HEK293 (cell line): ENCODE data around the gene HHAT.

Experiments
- CTCF ChIA-PET: fragments of 350-600 bp; formaldehyde crosslinking; extraction: SDS; loops from one replicate; lab custom pipeline; 2021; ENCODE audit warnings: antibody characterized with exemption; lab: Yijun Ruan, JAX
- POLR2A ChIA-PET: fragments of 300-600 bp; formaldehyde crosslinking; extraction: SDS; loops from one replicate; lab custom pipeline; 2020; ENCODE audit warnings: antibody characterized with exemption, inconsistent platforms; lab: Yijun Ruan, JAX
- H3K27ac ChIP-seq: fragments of 200-500 bp; sonication (Bioruptor generic); 2 replicates; pipeline ENCODE4 v1.5.1; 2014; ENCODE audit warnings: low read depth, low read length, control low read depth, inconsistent platforms; ENCODE audit errors: extremely low read depth
- H3K36me3 ChIP-seq, 2 experiments: fragments of 200-500 bp in 1 of 2; sonication (Bioruptor generic) in 1 of 2; 1 replicate in 1 of 2; 2 replicates in 1 of 2; pipeline ENCODE4 v1.5.1; 2014 to 2017; ENCODE audit warnings: inconsistent platforms in 2 of 2, low read length in 2 of 2; ENCODE audit not compliant: control insufficient read depth in 2 of 2, insufficient read depth in 1 of 2
- H3K4me1 ChIP-seq: fragments of 200-500 bp; sonication (Bioruptor generic); 2 replicates; pipeline ENCODE4 v1.5.1; 2014; ENCODE audit warnings: mild to moderate bottlenecking, low read length, inconsistent platforms; ENCODE audit not compliant: control insufficient read depth, insufficient read depth
- H3K4me3 ChIP-seq: 2 replicates; pipeline ENCODE4 v1.5.1; 2011; ENCODE audit warnings: low read depth, mild to moderate bottlenecking, control low read depth, low read length, moderate library complexity
- H3K9me3 ChIP-seq: fragments of 200-500 bp; sonication (Bioruptor generic); 2 replicates; pipeline ENCODE4 v1.5.1; 2014; ENCODE audit warnings: low read depth, low read length, inconsistent platforms; ENCODE audit not compliant: control insufficient read depth, insufficient read depth
- BCL6B ChIP-seq: fragments of 450-650 bp; formaldehyde crosslinking; IDR thresholded peaks from 2 replicates; pipeline ENCODE4 v1.5.1; 2017; ENCODE audit warnings: missing biosample characterization, missing genetic modification characterization
- CTCF ChIP-seq: fragments of 450-650 bp; formaldehyde crosslinking; IDR thresholded peaks from 2 replicates; pipeline ENCODE4 v1.5.1; 2016; ENCODE audit warnings: missing biosample characterization, missing genetic modification characterization
- EGR2 ChIP-seq: fragments of 450-650 bp; formaldehyde crosslinking; IDR thresholded peaks from 2 replicates; pipeline ENCODE4 v1.5.1; 2016; ENCODE audit warnings: low read depth, missing biosample characterization, missing genetic modification characterization
- GLIS2 ChIP-seq: fragments of 450-650 bp; formaldehyde crosslinking; IDR thresholded peaks from 2 replicates; pipeline ENCODE4 v1.5.1; 2016; ENCODE audit warnings: missing biosample characterization, missing genetic modification characterization
- INSM2 ChIP-seq: fragments of 450-650 bp; formaldehyde crosslinking; IDR thresholded peaks from 2 replicates; pipeline ENCODE4 v1.5.1; 2016; ENCODE audit warnings: missing biosample characterization, missing genetic modification characterization
- PRDM1 ChIP-seq: fragments of 450-650 bp; formaldehyde crosslinking; IDR thresholded peaks from 2 replicates; pipeline ENCODE4; 2016; ENCODE audit warnings: missing biosample characterization, missing genetic modification characterization
- SP7 ChIP-seq: fragments of 450-650 bp; formaldehyde crosslinking; IDR thresholded peaks from 2 replicates; pipeline ENCODE4 v1.5.1; 2016; ENCODE audit warnings: missing biosample characterization, missing genetic modification characterization
- TCF7L2 ChIP-seq: IDR thresholded peaks from 2 replicates; pipeline ENCODE4 v1.6.1; 2011; ENCODE audit warnings: low read depth, mild to moderate bottlenecking, inconsistent platforms, low read length, moderate library complexity, borderline replicate concordance
- YY1 ChIP-seq: fragments of 450-650 bp; formaldehyde crosslinking; IDR thresholded peaks from 2 replicates; pipeline ENCODE4 v1.5.1; 2018; ENCODE audit warnings: missing biosample characterization, missing genetic modification characterization
- ZFP3 ChIP-seq: fragments of 450-650 bp; formaldehyde crosslinking; IDR thresholded peaks from 2 replicates; pipeline ENCODE4 v1.5.1; 2016; ENCODE audit warnings: low read depth, missing biosample characterization, missing genetic modification characterization
- ZNF148 ChIP-seq: fragments of 450-650 bp; formaldehyde crosslinking; IDR thresholded peaks from 2 replicates; pipeline ENCODE4 v1.5.0; 2017; ENCODE audit warnings: missing biosample characterization, missing genetic modification characterization, borderline replicate concordance
- ZNF292 ChIP-seq: fragments of 450-650 bp; formaldehyde crosslinking; IDR thresholded peaks from 2 replicates; pipeline ENCODE4 v1.5.1; 2016; ENCODE audit warnings: low read depth, missing biosample characterization, missing genetic modification characterization, borderline replicate concordance
- ZNF324 ChIP-seq: fragments of 450-650 bp; formaldehyde crosslinking; IDR thresholded peaks from 2 replicates; pipeline ENCODE4 v1.5.1; 2016; ENCODE audit warnings: missing biosample characterization, missing genetic modification characterization
- ZNF335 ChIP-seq: fragments of 450-650 bp; formaldehyde crosslinking; conservative IDR thresholded peaks from 2 replicates; pipeline ENCODE4 v1.5.1; 2016; ENCODE audit warnings: missing biosample characterization, missing genetic modification characterization
- ZNF362 ChIP-seq: fragments of 450-650 bp; formaldehyde crosslinking; IDR thresholded peaks from 2 replicates; pipeline ENCODE4 v1.5.1; 2016; ENCODE audit warnings: missing biosample characterization, missing genetic modification characterization
- ZNF423 ChIP-seq: fragments of 450-650 bp; formaldehyde crosslinking; IDR thresholded peaks from 2 replicates; pipeline ENCODE4 v1.5.1; 2016; ENCODE audit warnings: missing biosample characterization, missing genetic modification characterization
- ZNF488 ChIP-seq: fragments of 450-650 bp; formaldehyde crosslinking; IDR thresholded peaks from 2 replicates; pipeline ENCODE4 v1.5.1; 2016; ENCODE audit warnings: missing biosample characterization, missing genetic modification characterization
- ZNF501 ChIP-seq: fragments of 450-650 bp; formaldehyde crosslinking; IDR thresholded peaks from 2 replicates; pipeline ENCODE4 v1.5.1; 2016; ENCODE audit warnings: missing biosample characterization, missing genetic modification characterization
- ZNF548 ChIP-seq: fragments of 450-650 bp; formaldehyde crosslinking; IDR thresholded peaks from 2 replicates; pipeline ENCODE4 v1.5.1; 2016; ENCODE audit warnings: missing biosample characterization, missing genetic modification characterization
- ZNF585B ChIP-seq: fragments of 450-650 bp; formaldehyde crosslinking; IDR thresholded peaks from 2 replicates; pipeline ENCODE4 v1.5.1; 2016; ENCODE audit warnings: missing biosample characterization, missing genetic modification characterization
- ZNF623 ChIP-seq: fragments of 450-650 bp; formaldehyde crosslinking; IDR thresholded peaks from 2 replicates; pipeline ENCODE4 v1.5.1; 2016; ENCODE audit warnings: missing biosample characterization, missing genetic modification characterization
- ZNF639 ChIP-seq: fragments of 450-650 bp; formaldehyde crosslinking; IDR thresholded peaks from 2 replicates; pipeline ENCODE4 v1.5.1; 2016; ENCODE audit warnings: missing biosample characterization, missing genetic modification characterization
- ZNF654 ChIP-seq: fragments of 450-650 bp; formaldehyde crosslinking; IDR thresholded peaks from 2 replicates; pipeline ENCODE4 v1.5.1; 2016; ENCODE audit warnings: low read depth, missing biosample characterization, missing genetic modification characterization
- ZNF664 ChIP-seq: fragments of 450-650 bp; formaldehyde crosslinking; IDR thresholded peaks from 2 replicates; pipeline ENCODE4 v1.5.1; 2016; ENCODE audit warnings: missing biosample characterization, missing genetic modification characterization
- ZNF701 ChIP-seq: fragments of 450-650 bp; formaldehyde crosslinking; IDR thresholded peaks from 2 replicates; pipeline ENCODE4 v1.5.1; 2016; ENCODE audit warnings: missing biosample characterization, missing genetic modification characterization
- ZNF792 ChIP-seq: fragments of 450-650 bp; formaldehyde crosslinking; IDR thresholded peaks from 2 replicates; pipeline ENCODE4 v1.5.1; 2016; ENCODE audit warnings: missing biosample characterization, missing genetic modification characterization
- ZNF830 ChIP-seq: fragments of 450-650 bp; IDR thresholded peaks from 2 replicates; pipeline ENCODE4 v1.5.0; 2018; ENCODE audit warnings: missing biosample characterization, missing genetic modification characterization, low read depth, mild to moderate bottlenecking, moderate library complexity

HHAT gene

GRCh38 chr1:210328746-210329503 lies at the start of gene HHAT:
Gene HHAT, plus strand, starts transcription at chr1:210328902. Its CDS starts 20,074 bp downstream, at chr1:210348976.
- no peaks in the 10 kb centered on the region for H3K36me3 ChIP-seq
- no peaks in the 10 kb centered on the region for H3K9me3 ChIP-seq
- H3K4me1 ChIP-seq = peaks cover 29% of the 10 kb centered on the region
- CTCF ChIA-PET = no interaction called here
- peak within 1 kb of the TSS; percentile 54 for H3K4me3 ChIP-seq
- H3K27ac ChIP-seq = peak within 1 kb of the TSS; percentile 99
- POLR2A ChIA-PET = interaction anchor here (1.3 kb wide), 1 partner anchor 12 kb away, joined by 3 read pairs; no protein-coding TSS in a partner anchor
- no peak for TF ChIP-seq ZNF654
- TF ChIP-seq PRDM1 = no peak
- no peak for TF ChIP-seq ZNF623 (tag by site-specific recombination)
- TF ChIP-seq ZNF488 = no peak
- no peak for TF ChIP-seq INSM2 (tag by site-specific recombination)
- TF ChIP-seq YY1 (tag by site-specific recombination) = 0 out of 2 replicates have a peak, but pooled peaks have one; percentile 21
- no peak for TF ChIP-seq ZNF585B (tag by site-specific recombination)
- TF ChIP-seq ZNF501 = 0 out of 2 replicates have a peak, but pooled peaks have one; percentile 15
- TF ChIP-seq SP7 (tag by site-specific recombination) = peak; percentile 30
- no peak for TF ChIP-seq CTCF (tag by site-specific recombination)
- TF ChIP-seq ZNF335 = 0 out of 2 replicates have a peak, but pooled peaks have one; percentile 19
- TF ChIP-seq EGR2 = peak; percentile 70
- TF ChIP-seq ZNF423 (tag by site-specific recombination) = no peak
- TF ChIP-seq ZNF701 = no peak
- TF ChIP-seq GLIS2 = peak; percentile 41; the same call in 1 of the 2 replicates
- TF ChIP-seq ZFP3 = no peak
- TF ChIP-seq ZNF830 (tag by site-specific recombination) = no peak
- TF ChIP-seq ZNF292 (tag by site-specific recombination) = no peak
- no peak for TF ChIP-seq ZNF148 (tag by site-specific recombination)
- no peak for TF ChIP-seq BCL6B (tag by site-specific recombination)
- TF ChIP-seq ZNF639 = no peak
- no peak for TF ChIP-seq ZNF324 (tag by site-specific recombination)
- no peak for TF ChIP-seq TCF7L2
- TF ChIP-seq ZNF792 = no peak
- TF ChIP-seq ZNF664 (tag by site-specific recombination) = no peak
- no peak for TF ChIP-seq ZNF548 (tag by site-specific recombination)
- peak; percentile 54 for TF ChIP-seq ZNF362 (tag by site-specific recombination)
